Measurements from ENCODE around the gene BRCC3.
A peak's percentile ranks its signal among the peaks of the same experiment; 100 is the strongest.

The BRCC3 gene

GRCh38 chrX:155056471-155056870 is 14.8 kb upstream of the BRCC3 start (continued):
- TF ChIP-seq, protein P1, sequence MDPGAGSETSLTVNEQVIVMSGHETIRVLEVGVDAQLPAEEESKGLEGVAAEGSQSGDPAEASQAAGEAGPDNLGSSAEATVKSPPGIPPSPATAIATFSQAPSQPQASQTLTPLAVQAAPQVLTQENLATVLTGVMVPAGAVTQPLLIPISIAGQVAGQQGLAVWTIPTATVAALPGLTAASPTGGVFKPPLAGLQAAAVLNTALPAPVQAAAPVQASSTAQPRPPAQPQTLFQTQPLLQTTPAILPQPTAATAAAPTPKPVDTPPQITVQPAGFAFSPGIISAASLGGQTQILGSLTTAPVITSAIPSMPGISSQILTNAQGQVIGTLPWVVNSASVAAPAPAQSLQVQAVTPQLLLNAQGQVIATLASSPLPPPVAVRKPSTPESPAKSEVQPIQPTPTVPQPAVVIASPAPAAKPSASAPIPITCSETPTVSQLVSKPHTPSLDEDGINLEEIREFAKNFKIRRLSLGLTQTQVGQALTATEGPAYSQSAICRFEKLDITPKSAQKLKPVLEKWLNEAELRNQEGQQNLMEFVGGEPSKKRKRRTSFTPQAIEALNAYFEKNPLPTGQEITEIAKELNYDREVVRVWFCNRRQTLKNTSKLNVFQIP (CRISPR knock-in tag; IDR thresholded peaks at IDR 0.05; ENCODE audit: borderline replicate concordance, low read depth): no peak
- TF ChIP-seq ZC3H10 (CRISPR knock-in tag; IDR thresholded peaks at IDR 0.05): no peak

- no peak for TF ChIP-seq ZNF70 (CRISPR knock-in tag; IDR thresholded peaks at IDR 0.05)
- no peak for TF ChIP-seq CSDC2 (CRISPR knock-in tag; IDR thresholded peaks at IDR 0.05)
- TF ChIP-seq TSHZ2 (CRISPR knock-in tag; IDR thresholded peaks at IDR 0.05): no peak
- TF ChIP-seq OSR1 (CRISPR knock-in tag; IDR thresholded peaks at IDR 0.05): no peak
- TF ChIP-seq ESRRG (CRISPR knock-in tag; IDR thresholded peaks at IDR 0.05): no peak
- no peak for TF ChIP-seq ZFP30 (CRISPR knock-in tag; IDR thresholded peaks at IDR 0.05)
- TF ChIP-seq RARB (CRISPR knock-in tag; IDR thresholded peaks at IDR 0.05): no peak
- TF ChIP-seq ZFP3 (CRISPR knock-in tag; IDR thresholded peaks at IDR 0.05): no peak
- TF ChIP-seq CREB5 (CRISPR knock-in tag; IDR thresholded peaks at IDR 0.05; ENCODE audit: low read depth): no peak
- TF ChIP-seq PPARA (CRISPR knock-in tag; IDR thresholded peaks at IDR 0.05; ENCODE audit: borderline replicate concordance): no peak
- TF ChIP-seq SNAI2 (CRISPR knock-in tag; IDR thresholded peaks at IDR 0.05): no peak
- peak; percentile 97 for ATAC-seq
Observed at GRCh38 chrX:155056877-155057792, 14.2 kb upstream of the BRCC3 start.

GRCh38 chrX:155061760-155062159 is 9.5 kb upstream of the BRCC3 start:
- ATAC-seq: no peak
- TF ChIP-seq PATZ1 (CRISPR knock-in tag; IDR thresholded peaks at IDR 0.05; ENCODE audit: borderline replicate concordance) (no peak), ZFP30 (CRISPR knock-in tag; IDR thresholded peaks at IDR 0.05) (no peak), ZC3H10 (CRISPR knock-in tag; IDR thresholded peaks at IDR 0.05) (no peak), CREB5 (CRISPR knock-in tag; IDR thresholded peaks at IDR 0.05; ENCODE audit: low read depth) (no peak), PPARA (CRISPR knock-in tag; IDR thresholded peaks at IDR 0.05; ENCODE audit: borderline replicate concordance) (no peak), TOX (CRISPR knock-in tag; IDR thresholded peaks at IDR 0.05; ENCODE audit: borderline replicate concordance) (no peak), ZNF70 (CRISPR knock-in tag; IDR thresholded peaks at IDR 0.05) (no peak), CSDC2 (CRISPR knock-in tag; IDR thresholded peaks at IDR 0.05) (no peak), TSHZ2 (CRISPR knock-in tag; IDR thresholded peaks at IDR 0.05) (no peak)
